ENCODE results near the gene LTBR.

Gene LTBR

DNA sequence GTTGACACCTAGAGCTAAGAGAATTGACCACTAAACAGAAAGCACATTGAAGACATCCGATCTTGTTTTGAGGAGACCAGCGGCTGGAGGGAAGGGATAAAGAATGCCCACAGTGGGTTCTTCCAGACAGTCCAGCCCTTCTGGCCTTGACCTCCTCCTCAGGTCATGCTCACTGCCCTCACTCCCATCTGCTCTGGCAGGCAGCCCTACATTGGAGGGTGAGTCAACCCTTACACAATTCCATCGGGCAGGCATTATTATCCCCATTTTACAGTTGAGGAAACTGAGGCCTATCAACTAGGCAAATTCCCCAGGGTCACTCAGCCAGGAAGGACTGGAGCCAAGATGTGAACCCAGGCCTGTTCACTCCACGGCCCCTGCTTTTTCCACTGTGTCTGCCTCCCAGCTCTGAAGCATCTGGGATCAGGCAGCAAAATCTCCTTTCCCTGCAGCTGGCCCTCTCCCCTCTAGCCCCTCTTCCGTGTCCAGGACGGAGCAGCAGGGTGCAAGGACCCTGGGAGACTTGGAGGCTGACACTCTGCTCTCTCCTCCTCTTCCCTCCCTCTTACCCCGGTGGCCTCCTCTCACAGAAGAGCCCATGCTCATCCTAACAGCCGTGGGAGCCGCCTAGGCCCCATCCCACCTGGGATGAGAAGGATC, 13.9 kb upstream of the LTBR start:
- DNase-seq, result no peak

DNA sequence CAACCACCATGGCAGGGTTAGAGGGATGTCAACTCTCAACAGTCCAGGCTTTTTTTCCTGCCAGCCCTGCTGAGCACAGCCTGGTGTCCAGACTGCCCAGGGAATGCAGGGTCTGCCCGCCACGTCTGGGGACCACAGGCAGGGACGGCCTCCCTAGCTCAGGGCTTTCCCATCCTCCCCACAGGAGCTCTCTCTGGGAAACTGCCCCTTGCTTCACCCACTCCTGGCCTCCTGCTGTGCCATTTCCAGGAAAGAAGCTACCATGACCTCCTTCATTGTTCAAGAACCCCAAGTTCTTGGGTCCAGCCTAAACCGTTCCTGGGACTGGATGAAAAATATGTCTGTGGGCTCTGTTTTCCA, 13.4 kb upstream of the LTBR start:
- DNase-seq, result no peak

DNA sequence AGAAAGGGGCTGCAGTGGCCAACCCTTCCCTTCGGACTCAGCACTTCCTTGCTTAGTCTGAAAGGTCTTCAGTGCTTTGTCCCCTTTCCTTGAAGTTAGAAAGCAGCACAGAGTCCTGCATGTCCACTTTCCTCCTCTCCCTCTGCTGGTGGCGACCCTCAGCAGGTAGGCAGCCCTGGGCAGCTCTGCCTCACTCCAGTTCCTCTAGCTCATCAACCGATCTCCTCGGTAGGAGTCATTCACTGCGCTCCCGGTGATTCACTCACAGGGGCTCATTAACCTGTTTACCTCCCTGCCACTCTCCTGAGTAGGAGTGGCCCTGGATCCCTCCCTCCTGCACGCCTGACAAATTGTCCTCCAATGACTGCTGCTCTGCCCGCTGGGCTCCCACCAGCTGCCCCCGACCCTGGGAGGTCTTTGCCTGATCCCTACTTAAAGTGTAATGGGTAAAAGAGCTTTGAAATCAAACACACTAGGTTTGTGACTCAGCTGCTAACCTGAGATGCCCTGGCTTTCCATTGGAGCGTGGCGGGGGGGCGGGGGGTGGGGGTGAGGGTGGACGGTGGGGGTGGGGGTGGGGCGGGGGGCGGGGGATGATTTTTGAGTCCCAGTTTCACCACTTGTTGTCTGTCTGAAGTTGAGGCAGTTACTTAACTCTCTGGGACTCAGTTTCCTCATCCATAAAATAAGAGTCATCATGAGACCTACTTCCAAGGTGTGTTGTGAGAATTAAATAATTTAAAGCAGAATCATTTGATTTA, 12.8 kb upstream of the LTBR start:
- no peak for DNase-seq

DNA sequence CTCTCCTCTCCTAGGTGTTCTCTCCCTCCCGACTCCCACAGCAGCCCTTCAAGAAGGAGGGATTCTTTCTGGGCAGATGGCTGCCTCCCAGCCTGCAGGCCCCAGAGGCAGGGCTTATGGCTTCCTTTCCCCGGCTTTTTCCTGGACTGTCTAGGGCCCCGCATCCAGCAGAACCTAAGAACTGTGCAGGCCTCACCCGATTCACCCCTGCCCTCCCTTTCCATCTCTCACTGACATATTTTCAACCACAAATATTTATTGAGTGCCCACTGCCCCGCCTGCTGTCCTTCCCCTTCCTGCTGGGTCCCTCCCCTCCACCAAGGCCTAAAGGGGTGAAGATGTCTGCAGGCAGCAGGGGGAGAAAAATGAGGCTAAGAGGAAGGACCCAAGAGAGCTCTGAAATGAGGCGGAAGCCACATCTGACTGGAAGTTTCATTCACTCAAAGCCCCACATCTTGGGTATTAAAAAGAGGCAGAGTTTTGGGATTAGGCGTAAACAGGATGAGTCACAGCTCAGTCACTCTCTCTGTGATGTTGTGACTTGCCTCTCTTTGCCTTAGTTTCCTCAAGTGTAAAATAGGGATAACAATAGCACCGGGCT, 11.5 kb upstream of the LTBR start:
- no peak for DNase-seq

DNA sequence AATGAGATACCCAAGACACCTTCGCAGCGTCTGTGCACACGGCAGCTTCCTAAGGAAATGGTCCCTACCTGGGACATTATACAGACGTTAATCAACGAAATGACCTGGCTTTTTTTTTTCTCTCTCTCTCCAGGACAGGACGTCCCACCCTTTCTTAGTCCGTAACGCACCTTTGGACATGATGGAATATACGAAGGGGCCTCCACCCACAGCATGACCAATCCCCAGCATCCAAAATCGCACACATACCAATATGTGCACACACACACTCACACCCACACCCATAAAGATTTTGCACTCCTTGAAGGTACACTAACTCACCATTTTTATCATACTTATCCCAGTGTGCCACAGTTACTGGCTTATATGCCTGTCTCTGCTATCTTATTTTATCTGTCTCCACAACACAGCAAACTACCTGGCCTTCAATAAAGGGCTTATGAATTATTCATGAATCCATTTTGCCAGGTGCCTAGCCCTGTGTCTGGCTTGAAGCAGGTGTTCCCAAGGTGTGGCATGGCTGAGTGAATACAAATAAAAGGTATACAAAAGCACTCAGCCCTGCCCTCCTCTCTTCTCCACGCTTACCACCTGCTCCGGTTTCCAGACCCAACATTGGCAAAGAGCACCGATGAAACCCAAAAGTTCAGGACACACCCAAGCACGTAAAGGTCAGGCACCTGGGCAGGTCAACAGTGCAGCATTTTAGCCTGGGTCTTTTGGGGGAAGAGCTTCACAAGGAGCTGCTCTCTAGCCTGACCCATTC, 10.8 kb upstream of the LTBR start:
- no peak for DNase-seq

DNA sequence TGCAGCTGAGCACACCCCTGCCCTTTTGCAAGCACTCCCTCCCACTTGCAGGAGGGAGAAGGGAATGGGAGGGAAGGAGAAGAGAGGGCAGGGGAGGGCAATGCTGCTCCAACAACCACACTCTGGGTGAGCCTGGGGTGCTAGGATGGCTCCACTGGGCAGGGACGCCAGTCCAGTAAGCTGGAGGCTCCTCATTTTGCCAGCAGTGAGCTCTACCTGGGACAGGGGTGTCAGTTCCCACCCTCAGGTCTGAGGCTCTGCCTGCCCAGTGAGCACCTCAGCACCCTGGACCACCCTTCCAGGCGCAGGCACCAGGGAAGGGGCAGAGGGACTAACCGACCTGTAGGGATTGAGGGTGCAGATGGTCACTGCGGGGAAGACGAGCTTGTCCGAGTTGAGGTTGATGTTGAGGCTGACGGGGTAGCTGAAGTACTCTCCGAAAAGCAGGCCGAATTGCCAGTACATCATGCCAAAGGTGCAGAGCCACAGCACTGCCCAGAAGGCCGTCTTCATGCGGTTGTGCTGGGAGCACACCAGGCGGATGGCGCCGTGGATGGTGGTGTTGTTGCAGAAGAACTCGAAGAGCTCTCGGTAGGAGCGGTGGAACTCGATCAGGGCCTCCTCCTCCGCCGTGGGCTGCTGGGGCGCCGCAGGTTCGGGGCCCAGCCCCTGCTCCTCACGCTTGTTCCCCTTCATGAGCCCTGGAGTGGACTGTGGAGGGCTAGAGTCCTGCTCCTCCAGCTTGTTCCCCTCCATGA, 9.8 kb upstream of the LTBR start:
- DNase-seq, result no peak

DNA sequence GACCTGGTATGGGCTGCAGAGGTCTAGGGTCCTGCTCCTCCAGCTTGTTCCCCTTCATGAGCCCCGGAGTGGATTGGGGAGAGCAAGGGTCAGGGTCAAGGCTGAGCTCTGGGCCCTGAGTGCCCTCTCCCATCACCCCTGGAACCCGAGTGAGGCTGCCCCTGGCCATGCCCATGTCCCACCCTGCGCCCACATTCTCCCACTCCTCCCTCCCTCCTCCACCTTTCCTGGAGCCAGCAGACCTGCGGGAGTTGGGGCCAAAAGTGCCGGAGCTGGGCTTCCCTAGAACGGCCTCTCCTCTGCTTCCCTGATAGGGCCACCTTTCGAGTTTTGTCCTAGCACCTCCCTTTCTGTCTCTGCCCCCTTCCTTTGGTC, 9.2 kb upstream of the LTBR start:
- DNase-seq, result no peak

DNA sequence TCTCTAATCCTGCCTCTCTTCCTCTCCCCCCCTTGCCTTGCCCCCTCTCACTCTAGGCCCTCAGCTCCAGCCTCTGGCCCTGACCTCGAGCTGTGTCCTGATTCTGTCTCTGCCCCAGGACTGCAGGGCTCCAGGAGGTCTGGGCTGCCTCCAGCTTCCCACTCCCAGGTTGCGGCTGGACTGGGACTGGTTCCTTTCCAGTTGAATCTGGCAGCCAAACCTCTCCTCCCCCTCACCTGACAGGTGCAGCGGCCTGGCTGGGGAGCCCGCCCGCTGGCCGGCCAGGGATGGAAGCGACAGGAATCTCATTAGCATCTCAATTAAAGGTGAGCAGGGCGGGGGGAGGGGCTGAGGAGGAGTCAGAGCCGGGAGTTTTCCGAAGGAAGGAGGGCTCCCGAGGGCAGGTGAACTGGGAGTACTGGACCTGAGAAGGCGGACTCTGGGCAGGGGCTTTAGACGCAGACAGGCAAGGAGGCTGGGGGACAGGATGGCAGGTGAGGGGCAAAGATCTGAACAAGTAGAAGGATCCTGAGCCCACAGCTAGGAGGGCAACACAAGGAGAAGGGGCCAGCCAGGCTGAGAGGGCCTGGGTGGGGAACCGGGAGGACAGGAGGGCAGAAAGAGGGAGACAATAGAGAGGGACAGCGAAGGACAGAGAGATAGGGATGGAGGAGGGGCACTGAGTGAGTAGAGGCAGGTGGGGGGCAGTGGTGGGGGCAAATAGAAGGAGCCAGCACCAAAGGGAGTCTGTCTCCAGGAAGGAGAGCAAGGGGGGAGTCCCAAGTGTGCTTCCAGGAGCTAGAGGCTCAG, 8.5 kb upstream of the LTBR start, which contains the start of gene SCNN1A:
Gene SCNN1A, minus strand, starts transcription at position 295 of the 810 bp plus-strand sequence. CDS start 780 bp downstream, outside the sequence.
- no peak for DNase-seq

DNA sequence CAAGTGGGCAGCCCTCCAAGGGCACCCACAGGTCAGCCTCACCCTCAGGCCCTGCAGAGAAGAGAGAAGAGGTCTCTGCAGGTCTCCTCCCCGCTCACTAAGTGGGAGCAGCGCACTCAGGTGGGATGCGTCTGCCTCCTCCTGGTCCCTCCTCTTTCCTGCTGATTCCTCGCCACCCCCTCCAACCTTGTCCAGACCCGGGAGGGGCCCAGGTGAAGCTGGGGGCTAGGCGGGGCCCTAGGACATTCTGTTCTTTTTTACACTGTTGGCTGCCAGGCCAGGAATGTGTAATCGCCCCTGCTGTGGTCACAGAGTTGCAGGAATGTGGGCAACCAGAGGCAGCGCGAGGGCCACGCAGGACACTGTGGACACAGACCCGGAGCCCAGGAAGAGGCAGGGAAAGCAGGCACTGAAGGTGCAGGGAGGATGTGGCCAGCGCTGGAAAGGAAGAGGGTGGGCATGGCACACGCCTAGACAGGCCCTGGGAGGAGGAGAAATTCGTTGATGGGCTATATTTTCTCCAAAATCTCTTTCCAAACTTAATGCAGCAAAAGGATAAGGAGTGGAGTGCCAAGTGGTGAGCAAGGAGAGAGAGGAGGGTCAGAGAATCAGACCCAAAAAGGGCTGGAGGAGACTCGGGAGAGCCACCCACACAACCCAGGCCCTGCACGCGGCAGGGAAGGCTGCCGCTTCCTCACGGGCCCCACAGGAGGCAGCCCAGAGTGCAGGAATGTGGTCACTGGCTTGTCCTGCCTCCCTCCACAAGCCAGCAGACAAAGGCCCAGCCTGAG, 7.7 kb upstream of the LTBR start:
- DNase-seq, result no peak

DNA sequence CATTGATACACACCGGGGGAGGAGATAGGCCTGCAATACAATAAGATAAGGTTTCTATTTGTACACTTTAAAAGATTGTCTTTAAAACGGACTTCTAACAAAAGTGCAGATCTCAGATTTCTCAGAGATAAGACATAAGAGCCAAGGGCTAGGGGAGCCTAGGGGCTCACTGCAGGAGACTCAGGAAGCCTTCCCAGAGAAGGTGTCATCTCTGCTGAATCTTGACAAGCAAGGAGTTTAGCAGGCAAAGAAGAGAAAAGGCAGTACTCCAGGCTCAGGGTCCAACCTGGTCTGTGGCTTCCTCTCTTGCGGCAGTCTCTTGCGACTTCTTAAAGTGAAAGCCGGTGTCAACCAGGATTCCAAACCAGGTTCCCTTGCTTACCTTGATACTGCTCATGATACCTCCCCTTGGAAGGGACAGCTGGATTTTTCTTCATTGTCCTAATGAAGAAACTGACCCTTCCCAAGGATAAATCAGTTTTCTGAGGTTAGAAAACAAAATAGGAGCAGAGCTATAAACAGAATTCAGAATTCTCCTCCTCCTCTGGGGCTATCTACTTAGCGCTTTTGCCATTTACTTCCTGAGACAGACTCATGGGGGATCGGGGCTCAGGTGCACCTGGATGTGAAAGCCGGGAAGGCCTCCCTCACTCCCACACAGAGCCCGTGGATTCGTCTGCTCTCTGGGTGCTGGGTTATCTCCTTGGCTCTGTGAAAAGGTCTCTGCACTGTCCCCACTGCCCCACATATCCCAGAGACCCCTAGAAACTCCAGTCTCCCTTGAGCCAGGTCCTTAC, 6.9 kb upstream of the LTBR start:
- no peak for DNase-seq

DNA sequence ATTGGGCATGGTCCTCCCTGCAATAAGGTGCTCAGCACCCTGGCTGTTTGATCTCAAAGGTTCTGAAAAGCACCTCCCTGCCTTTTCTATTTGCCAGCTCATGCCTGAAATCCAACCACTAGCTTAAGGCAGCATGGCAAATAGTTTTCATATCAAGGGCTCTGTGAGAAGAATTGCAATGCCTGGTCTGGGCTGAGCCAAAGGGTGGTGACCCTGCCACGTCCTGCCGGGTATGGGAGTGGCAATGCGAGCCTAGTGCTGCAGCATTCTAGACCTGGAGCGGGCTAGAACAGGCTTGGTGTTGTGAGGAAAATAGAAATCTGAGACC, 6.3 kb upstream of the LTBR start:
- no peak for DNase-seq

DNA sequence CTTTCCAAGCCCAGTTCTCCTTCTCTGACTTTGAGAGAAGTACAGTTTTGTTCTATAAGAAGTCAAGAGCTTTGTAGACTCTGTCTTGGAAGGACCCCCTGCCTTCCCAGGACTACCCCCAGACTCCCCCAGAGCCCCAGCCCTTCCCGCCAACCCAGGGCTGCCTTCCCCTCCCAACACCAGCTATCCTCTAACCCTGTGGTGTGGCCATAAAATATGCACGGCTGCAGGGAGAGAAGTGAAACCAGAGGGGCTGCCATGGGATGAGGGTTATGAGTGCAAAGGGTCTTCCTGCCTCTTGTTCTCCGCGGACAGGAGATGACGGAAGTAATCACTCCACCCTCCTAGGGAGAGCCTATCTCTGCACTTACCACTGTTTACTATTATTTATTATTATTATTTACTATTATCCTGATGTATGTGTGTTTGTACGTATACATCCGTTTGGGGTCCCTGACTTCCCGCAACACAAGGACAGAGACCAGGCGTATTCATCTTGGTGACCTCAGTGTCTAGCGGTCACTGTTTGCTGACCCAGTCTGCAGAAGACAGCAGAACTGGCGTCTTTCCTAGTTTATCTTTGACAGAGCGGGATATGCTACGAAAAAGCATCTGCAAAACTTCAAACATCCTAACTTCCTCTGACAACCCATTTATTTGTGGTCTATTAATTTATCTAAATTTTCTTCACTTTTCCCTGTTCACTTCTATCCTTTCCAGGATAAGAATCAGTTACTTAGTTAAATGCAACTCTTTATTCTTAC, 5.1 kb upstream of the LTBR start:
- no peak for DNase-seq

DNA sequence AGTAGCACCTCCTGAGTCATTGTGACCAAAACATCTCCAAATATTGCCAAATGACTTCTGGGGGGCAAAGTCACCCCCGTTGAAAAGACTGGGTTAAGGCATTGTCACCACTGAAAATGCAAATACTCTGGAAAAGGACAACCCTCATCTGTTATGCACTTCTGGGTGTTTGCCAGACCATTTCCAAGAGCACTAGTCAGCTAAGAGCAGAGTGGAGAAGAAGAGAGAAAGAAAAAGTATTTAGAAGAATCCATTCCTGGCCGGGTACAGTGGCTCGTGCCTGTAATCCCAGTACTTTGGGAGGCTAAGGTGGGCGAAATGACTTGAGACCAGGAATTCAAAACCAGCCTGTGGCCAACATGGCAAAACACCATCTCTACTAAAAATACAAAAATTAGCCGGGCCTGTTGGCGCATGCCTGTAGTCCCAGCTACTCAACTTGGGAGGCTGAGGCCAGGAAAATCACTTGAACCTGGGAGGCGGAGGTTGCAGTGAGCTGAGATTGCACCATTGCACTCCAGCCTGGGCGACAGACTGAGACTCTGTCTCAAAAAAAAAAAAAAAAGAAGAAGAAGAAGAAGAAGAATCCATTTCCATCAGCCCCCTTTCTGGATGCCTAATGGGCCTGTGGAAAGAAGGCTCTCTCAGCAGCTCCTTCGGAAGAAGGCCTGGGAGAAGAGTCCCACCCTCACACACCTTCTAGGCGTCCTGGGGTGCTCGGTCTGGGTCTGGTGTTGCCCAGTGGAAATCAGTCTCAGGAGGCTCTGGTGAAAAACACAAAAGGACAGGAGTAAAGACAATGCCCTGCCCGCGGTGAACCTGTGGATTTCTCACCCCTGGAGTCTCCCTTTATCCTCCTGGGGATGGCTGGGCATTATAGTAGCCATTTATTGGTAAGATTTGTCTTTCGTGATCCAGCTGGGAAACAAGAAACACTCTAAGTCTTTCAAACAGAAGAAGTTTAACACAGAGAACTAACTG, 3.5 kb upstream of the LTBR start:
- DNase-seq, result no peak

DNA sequence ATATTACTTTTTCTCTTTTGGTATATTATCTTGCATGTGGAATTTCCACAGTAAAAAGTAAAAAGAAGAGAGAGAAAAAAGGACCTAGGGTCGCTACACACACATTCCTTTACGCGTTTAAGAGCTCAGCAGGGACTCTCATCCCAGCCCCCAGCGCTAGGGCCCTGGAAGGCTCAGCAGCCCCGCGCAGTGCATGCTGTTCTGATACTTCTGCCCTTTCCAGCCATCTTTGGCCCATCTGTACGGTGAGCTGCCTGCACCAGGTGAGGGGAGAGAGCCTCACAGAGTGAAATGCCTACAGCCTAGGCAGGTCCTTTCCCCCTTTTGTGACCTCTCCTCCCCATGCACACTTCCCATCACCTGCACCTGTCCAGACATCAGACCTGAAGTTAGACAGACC, 1.6 kb upstream of the LTBR start:
- no peak for DNase-seq

DNA sequence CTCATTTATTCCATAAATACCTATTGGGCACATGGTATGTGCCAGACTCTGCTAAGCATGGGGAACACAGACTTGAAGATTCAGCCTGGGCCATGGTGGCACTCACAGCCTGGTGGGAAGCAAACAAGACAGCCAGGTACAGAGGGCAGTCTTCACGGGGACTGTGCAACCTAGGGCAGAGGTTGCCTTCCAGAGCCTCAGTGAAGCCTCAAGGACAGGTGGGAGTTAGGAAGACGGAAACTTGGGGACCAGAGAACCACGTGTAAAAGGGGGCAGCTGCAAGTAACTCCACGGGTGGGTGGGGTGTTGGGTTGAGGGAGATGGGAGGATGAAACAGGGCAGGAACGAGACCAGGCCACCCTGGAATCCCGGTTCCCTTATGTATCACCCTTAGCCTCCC, 980 bp upstream of the LTBR start:
- DNase-seq, result no peak

DNA sequence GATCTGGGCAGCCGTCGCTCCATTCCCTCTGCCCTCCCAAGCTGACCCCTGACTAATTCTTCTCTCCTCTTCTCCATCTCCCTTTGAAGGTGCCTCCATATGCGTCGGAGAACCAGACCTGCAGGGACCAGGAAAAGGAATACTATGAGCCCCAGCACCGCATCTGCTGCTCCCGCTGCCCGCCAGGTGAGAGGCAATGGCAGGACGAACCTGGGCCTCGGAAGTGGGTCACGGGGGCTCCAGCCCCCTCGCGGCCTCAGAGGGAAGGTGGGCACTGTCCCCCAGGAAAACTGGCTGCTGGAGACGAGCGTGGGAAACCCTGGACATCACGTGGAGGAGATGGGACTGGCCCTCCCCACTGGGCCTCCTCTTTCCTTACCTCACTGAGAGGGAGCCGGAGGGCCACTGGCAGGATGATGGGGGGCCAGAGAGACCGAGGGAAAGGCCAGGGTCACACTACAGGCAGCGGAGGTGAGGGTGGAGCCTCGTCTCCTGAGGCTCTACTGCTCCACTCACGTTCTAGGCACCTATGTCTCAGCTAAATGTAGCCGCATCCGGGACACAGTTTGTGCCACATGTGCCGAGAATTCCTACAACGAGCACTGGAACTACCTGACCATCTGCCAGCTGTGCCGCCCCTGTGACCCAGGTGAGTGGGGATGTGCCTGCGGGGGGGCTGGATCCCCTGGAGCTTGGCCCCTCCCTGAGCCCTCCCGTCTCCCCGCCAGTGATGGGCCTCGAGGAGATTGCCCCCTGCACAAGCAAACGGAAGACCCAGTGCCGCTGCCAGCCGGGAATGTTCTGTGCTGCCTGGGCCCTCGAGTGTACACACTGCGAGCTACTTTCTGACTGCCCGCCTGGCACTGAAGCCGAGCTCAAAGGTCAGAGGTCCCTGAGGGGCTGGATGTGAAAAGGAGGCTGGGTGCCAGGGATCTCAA, 806 bp downstream of the LTBR start:
- no peak for DNase-seq

DNA sequence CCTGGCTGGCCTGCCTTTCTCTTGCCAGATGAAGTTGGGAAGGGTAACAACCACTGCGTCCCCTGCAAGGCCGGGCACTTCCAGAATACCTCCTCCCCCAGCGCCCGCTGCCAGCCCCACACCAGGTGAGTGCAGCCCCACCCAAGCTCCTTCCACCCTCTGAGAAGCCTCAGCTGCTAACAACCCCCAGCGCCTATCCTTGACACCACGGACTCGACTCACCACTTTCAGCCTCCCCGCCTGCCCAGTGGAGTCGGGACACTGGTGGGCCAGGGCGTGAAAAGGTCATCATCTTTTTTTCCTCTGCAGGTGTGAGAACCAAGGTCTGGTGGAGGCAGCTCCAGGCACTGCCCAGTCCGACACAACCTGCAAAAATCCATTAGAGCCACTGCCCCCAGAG, 2.1 kb downstream of the LTBR start:
- DNase-seq, result no peak
